ENCODE results near the gene VPS26A. TPM values are rescaled to one million over a fixed set of nuclear protein-coding genes. Genes with fewer than 3 reads are reported as not detected.
A peak's percentile ranks its signal among the peaks of the same experiment; 100 is the strongest.

VPS26A gene
- total RNA-seq, 1 experiment from 2014 or later: 80.1 TPM

- Histone ChIP-seq H3K27me3 (replicated peaks; ENCODE audit: insufficient read depth, low read depth, low read length, poor library complexity) (no peaks in the 10 kb centered on the region), H3K4me3 (ENCODE audit: low read depth, low read length, poor library complexity, severe bottlenecking) (no peak overlapping the region), H3K9me3 (ENCODE audit: low read depth, low read length, poor library complexity, severe bottlenecking) (no peaks in the 10 kb centered on the region), H3K27ac (ENCODE audit: low read depth, low read length, poor library complexity, severe bottlenecking) (no peak overlapping the region), H3K4me1 (ENCODE audit: insufficient read depth, low read length, poor library complexity, severe bottlenecking) (no peaks in the 10 kb centered on the region), H3K36me3 (ENCODE audit: insufficient read depth, low read length, poor library complexity, severe bottlenecking) (no peaks in the 10 kb centered on the region)
- BruUV-seq (replicated peaks): no TSS peak
- TF ChIP-seq EZH2 (IDR thresholded peaks at IDR 0.05; ENCODE audit: borderline replicate concordance, low read depth, low read length, poor library complexity, severe bottlenecking) (no peak), CTCF (conservative IDR thresholded peaks at IDR 0.05; ENCODE audit: low read depth, low read length) (peak; percentile 83)
- CTCF ChIA-PET: no interaction called here
- DNase-seq (ENCODE audit: low spot score): peak; percentile 87
- intact Hi-C loops (cut with micrococcal nuclease; ENCODE audit: unreplicated experiment): loop anchor here (1.0 to 10.0 kb wide), 3 partner anchors 91 to 302 kb away; no protein-coding TSS in a partner anchor
- POLR2A ChIA-PET (ENCODE audit: low non-redundant PET): no interaction called here
Observed at GRCh38 chr10:69092959-69093850, 30.8 kb upstream of the VPS26A start.

- BruUV-seq (replicated peaks): no TSS peak
- H3K9me3 ChIP-seq (ENCODE audit: low read depth, low read length, poor library complexity, severe bottlenecking): no peaks in the 10 kb centered on the region
- TF ChIP-seq EZH2 (IDR thresholded peaks at IDR 0.05; ENCODE audit: borderline replicate concordance, low read depth, low read length, poor library complexity, severe bottlenecking) (no peak), CTCF (conservative IDR thresholded peaks at IDR 0.05; ENCODE audit: low read depth, low read length) (no peak)
- ChIA-PET POLR2A (ENCODE audit: low non-redundant PET) (no interaction called here), CTCF (no interaction called here)
- H3K36me3 ChIP-seq (ENCODE audit: insufficient read depth, low read length, poor library complexity, severe bottlenecking): no peaks in the 10 kb centered on the region
- H3K4me1 ChIP-seq (ENCODE audit: insufficient read depth, low read length, poor library complexity, severe bottlenecking): no peaks in the 10 kb centered on the region
- intact Hi-C loops (cut with micrococcal nuclease; ENCODE audit: unreplicated experiment): loop anchor here (1.0 to 10.0 kb wide), 3 partner anchors 92 to 301 kb away; no protein-coding TSS in a partner anchor
- no peaks in the 10 kb centered on the region for H3K27me3 ChIP-seq (replicated peaks; ENCODE audit: insufficient read depth, low read depth, low read length, poor library complexity)
- no peak overlapping the region for H3K4me3 ChIP-seq (ENCODE audit: low read depth, low read length, poor library complexity, severe bottlenecking)
- no peak for DNase-seq (ENCODE audit: low spot score)
- no peak overlapping the region for H3K27ac ChIP-seq (ENCODE audit: low read depth, low read length, poor library complexity, severe bottlenecking)
Observed at GRCh38 chr10:69093933-69094332, 30.0 kb upstream of the VPS26A start.

- POLR2A ChIA-PET (ENCODE audit: low non-redundant PET): no interaction called here
- intact Hi-C loops (cut with micrococcal nuclease; ENCODE audit: unreplicated experiment): loop anchor here (10.0 kb wide), 1 partner anchor 299 kb away; no protein-coding TSS in a partner anchor
- no peak for TF ChIP-seq CTCF (conservative IDR thresholded peaks at IDR 0.05; ENCODE audit: low read depth, low read length)
- no peak for TF ChIP-seq EZH2 (IDR thresholded peaks at IDR 0.05; ENCODE audit: borderline replicate concordance, low read depth, low read length, poor library complexity, severe bottlenecking)
- no peak for DNase-seq (ENCODE audit: low spot score)
- no TSS peak for BruUV-seq (replicated peaks)
- H3K27me3 ChIP-seq (replicated peaks; ENCODE audit: insufficient read depth, low read depth, low read length, poor library complexity): no peaks in the 10 kb centered on the region
- CTCF ChIA-PET: interaction anchor here (0.6 kb wide), 1 partner anchor 12 kb away, joined by 3 read pairs; no protein-coding TSS in a partner anchor
- H3K4me1 ChIP-seq (ENCODE audit: insufficient read depth, low read length, poor library complexity, severe bottlenecking): no peaks in the 10 kb centered on the region
- no peaks in the 10 kb centered on the region for H3K36me3 ChIP-seq (ENCODE audit: insufficient read depth, low read length, poor library complexity, severe bottlenecking)
- H3K4me3 ChIP-seq (ENCODE audit: low read depth, low read length, poor library complexity, severe bottlenecking): no peak overlapping the region
- no peaks in the 10 kb centered on the region for H3K9me3 ChIP-seq (ENCODE audit: low read depth, low read length, poor library complexity, severe bottlenecking)
- H3K27ac ChIP-seq (ENCODE audit: low read depth, low read length, poor library complexity, severe bottlenecking): no peak overlapping the region
Observed at GRCh38 chr10:69096045-69096444, 27.9 kb upstream of the VPS26A start.
